DND-41 (cell line): ENCODE data around the gene CRY1.

Source experiments
- ATAC-seq: fragments of 200-7000 bp; cut with Tn5 transposase; 3 replicates; pipeline ENCODE4 v1.9.1; 2021; ENCODE audit warnings: low read depth; ENCODE audit not compliant: insufficient read depth
- DNase-seq: peaks from one replicate; pipeline ENCODE4 v3.0.0-alpha.2; 2020
- H2AFZ ChIP-seq: 2 replicates; pipeline ENCODE4 v1.6.0; 2012; ENCODE audit warnings: low read depth, low read length
- H3K27ac ChIP-seq: 2 replicates; pipeline ENCODE4 v1.5.1; 2012; ENCODE audit warnings: low read length, inconsistent platforms
- H3K27me3 ChIP-seq: fragments of 200-600 bp; sonication (generic); 2 replicates; pipeline ENCODE4 v1.6.0; 2012; ENCODE audit warnings: low read length, mild to moderate bottlenecking, inconsistent platforms; ENCODE audit not compliant: insufficient read depth, poor library complexity
- H3K36me3 ChIP-seq: 2 replicates; pipeline ENCODE4 v1.5.1; 2012; ENCODE audit warnings: low read length, inconsistent platforms; ENCODE audit not compliant: insufficient read depth
- H3K4me1 ChIP-seq: 2 replicates; pipeline ENCODE4 v1.5.1; 2012; ENCODE audit warnings: mild to moderate bottlenecking, low read length; ENCODE audit not compliant: insufficient read depth
- H3K4me2 ChIP-seq: 2 replicates; pipeline ENCODE4 v1.6.0; 2012; ENCODE audit warnings: mild to moderate bottlenecking, moderate library complexity, low read length, inconsistent platforms; ENCODE audit not compliant: insufficient read depth
- H3K4me3 ChIP-seq, 2 experiments: fragments of 200-600 bp in 1 of 2; shearing (Covaris generic) in 1 of 2; 2 replicates each; pipeline ENCODE4 v1.5.1; 2012 to 2016; ENCODE audit warnings: inconsistent platforms in 2 of 2, low read length in 2 of 2, mild to moderate bottlenecking in 2 of 2, low read depth in 1 of 2, moderate library complexity in 1 of 2
- H3K79me2 ChIP-seq: 2 replicates; pipeline ENCODE4 v1.6.0; 2012; ENCODE audit warnings: low read length, inconsistent platforms; ENCODE audit not compliant: insufficient read depth
- H3K9ac ChIP-seq: 2 replicates; pipeline ENCODE4 v1.6.0; 2012; ENCODE audit warnings: low read depth, mild to moderate bottlenecking, inconsistent platforms, low read length, moderate library complexity
- H3K9me3 ChIP-seq: 2 replicates; pipeline ENCODE4 v1.5.1; 2012; ENCODE audit warnings: low read length, moderate library complexity, mild to moderate bottlenecking, inconsistent platforms; ENCODE audit not compliant: insufficient read depth, severe bottlenecking
- H4K20me1 ChIP-seq: 2 replicates; pipeline ENCODE4 v1.6.0; 2012; ENCODE audit warnings: low read length; ENCODE audit not compliant: insufficient read depth
- EZH2 ChIP-seq: IDR thresholded peaks from 3 replicates; pipeline ENCODE4 v1.6.1; 2012; ENCODE audit warnings: borderline replicate concordance, low read depth, mild to moderate bottlenecking, moderate library complexity, low read length, inconsistent platforms; ENCODE audit not compliant: severe bottlenecking
- TF ChIP-seq, protein P1 (sequence below): IDR thresholded peaks from 2 replicates; pipeline ENCODE4 v1.5.1; 2012; ENCODE audit warnings: borderline replicate concordance, low read length, moderate library complexity, mild to moderate bottlenecking; ENCODE audit not compliant: poor library complexity, severe bottlenecking; ENCODE audit errors: extremely low read depth

The CRY1 gene

DNA sequence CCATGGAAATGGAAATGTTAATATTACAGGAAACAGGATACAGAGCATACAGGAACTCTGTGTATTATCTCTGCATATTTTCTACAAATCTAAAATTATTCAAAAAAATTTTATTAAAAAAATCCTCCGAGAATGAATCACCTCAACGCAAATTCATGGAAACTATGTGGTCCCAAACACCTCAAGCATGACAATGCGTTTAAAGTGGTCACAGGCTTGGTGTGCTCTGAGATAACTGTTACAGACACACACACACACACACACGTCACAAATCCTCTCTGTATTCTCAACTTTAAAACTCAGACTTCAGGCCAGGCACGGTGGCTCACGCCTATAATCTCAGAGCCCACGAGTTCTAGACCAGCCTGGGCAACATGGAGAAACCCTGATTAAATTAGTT lies 61.1 kb downstream of the CRY1 start:
- Histone ChIP-seq H3K27me3 (no peaks in the 10 kb centered on the region), H3K79me2 (peaks cover 9% of the 10 kb centered on the region; the same call in 1 of the 2 replicates), H4K20me1 (no peaks in the 10 kb centered on the region; the same call in 1 of the 2 replicates), H3K4me2 (no peak overlapping the region), H3K9ac (no peak overlapping the region), H2AFZ (no peak overlapping the region), H3K9me3 (no peaks in the 10 kb centered on the region), H3K27ac (no peak overlapping the region), H3K4me3 (no peak overlapping the region), H3K36me3 (no peaks in the 10 kb centered on the region), H3K4me1 (peaks cover 12% of the 10 kb centered on the region)
- DNase-seq (no peak), ATAC-seq (no peak)
- TF ChIP-seq, protein P1, sequence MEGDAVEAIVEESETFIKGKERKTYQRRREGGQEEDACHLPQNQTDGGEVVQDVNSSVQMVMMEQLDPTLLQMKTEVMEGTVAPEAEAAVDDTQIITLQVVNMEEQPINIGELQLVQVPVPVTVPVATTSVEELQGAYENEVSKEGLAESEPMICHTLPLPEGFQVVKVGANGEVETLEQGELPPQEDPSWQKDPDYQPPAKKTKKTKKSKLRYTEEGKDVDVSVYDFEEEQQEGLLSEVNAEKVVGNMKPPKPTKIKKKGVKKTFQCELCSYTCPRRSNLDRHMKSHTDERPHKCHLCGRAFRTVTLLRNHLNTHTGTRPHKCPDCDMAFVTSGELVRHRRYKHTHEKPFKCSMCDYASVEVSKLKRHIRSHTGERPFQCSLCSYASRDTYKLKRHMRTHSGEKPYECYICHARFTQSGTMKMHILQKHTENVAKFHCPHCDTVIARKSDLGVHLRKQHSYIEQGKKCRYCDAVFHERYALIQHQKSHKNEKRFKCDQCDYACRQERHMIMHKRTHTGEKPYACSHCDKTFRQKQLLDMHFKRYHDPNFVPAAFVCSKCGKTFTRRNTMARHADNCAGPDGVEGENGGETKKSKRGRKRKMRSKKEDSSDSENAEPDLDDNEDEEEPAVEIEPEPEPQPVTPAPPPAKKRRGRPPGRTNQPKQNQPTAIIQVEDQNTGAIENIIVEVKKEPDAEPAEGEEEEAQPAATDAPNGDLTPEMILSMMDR: no peak
- TF ChIP-seq EZH2: no peak

- TF ChIP-seq, protein P1: no peak
- TF ChIP-seq EZH2: no peak
- Histone ChIP-seq H3K9ac (no peak overlapping the region), H2AFZ (no peak overlapping the region), H3K4me3 (no peak overlapping the region), H3K79me2 (peaks cover 13% of the 10 kb centered on the region; the same call in 1 of the 2 replicates), H3K27ac (no peak overlapping the region), H3K9me3 (no peaks in the 10 kb centered on the region), H3K4me2 (no peak overlapping the region), H4K20me1 (no peaks in the 10 kb centered on the region; the same call in 1 of the 2 replicates), H3K4me1 (peaks cover 23% of the 10 kb centered on the region), H3K36me3 (no peaks in the 10 kb centered on the region), H3K27me3 (no peaks in the 10 kb centered on the region)
- no peak for ATAC-seq
- DNase-seq: no peak
Observed at GRCh38 chr12:107031061-107031460, 62.3 kb downstream of the CRY1 start.

GRCh38 chr12:107029081-107029480 lies 64.3 kb downstream of the CRY1 start:
- no peak for DNase-seq
- Histone ChIP-seq H2AFZ (no peak overlapping the region), H3K36me3 (no peaks in the 10 kb centered on the region), H3K9me3 (no peaks in the 10 kb centered on the region), H3K4me2 (no peak overlapping the region), H3K79me2 (peaks cover 19% of the 10 kb centered on the region), H3K4me1 (peaks cover 23% of the 10 kb centered on the region), H3K9ac (no peak overlapping the region), H3K27me3 (no peaks in the 10 kb centered on the region), H3K4me3 (no peak overlapping the region), H4K20me1 (peaks cover 4% of the 10 kb centered on the region; the same call in 1 of the 2 replicates), H3K27ac (no peak overlapping the region)
- TF ChIP-seq EZH2: no peak
- TF ChIP-seq, protein P1: no peak
- no peak for ATAC-seq
